Lung microvascular endothelial cell (primary cell): ENCODE measurements around the gene PADI3. TPM values are rescaled to one million over a fixed set of nuclear protein-coding genes. Genes with fewer than 3 reads are reported as not detected.
A peak's percentile ranks its signal among the peaks of the same experiment; 100 is the strongest.

Experiments used
- DNase-seq, 2 donors: peaks; one replicate each; pipeline versions ENCODE4 v3.0.0 to v3.0.0-alpha.2; 2010; ENCODE audit warnings: low read depth in 2 of 2
- total RNA-seq: library from RNA; depleted of rRNA; stranded (reverse); fragments of >200 nt; gene quantifications from 2 replicates; pipeline ENCODE4 v1.2.1, GENCODE V29; 2014

PADI3 gene
- total RNA-seq, 1 donor from 2014 or later, result under 0.01 TPM

DNA sequence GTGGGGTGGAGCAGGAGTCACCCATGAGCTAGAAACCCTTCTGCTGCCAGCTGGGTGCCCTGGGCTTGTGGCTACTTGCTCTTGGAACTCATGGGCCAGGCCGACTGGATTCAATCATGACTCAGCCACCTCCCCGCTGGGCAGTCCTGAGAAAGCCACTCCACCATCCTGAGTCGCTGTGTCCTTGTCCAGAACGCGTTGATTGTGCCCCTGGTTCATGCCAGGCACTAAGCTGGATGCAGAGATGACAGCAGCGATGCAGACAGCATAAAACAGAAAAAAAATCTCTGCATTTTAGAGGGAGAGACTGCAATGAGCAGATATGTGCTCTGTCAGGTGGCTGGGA lies 33.4 kb upstream of the PADI3 start:
- DNase-seq, result peak in 1 of 2 donors; percentile 19

DNA sequence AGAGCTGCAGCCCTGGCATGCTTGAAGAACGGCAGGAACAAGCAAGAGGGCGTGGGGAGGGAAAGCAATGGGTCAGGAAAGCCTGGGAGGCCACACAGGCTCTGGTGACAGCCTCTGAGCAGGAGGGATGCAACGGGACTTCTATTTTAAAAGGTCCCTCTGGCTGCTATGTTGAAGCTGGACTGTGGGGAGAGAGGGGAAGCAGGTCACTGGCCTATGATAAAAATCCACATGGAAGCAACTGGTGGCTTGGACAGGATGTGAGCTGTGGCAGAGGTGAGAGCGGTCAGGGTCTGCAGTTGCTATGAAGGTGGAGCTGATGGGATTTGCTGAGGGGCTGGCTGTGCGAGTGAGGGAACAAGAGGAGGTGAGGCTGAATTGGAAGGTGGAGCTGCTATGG lies 32.8 kb upstream of the PADI3 start:
- peak in 1 of 2 donors; percentile 56 for DNase-seq

DNA sequence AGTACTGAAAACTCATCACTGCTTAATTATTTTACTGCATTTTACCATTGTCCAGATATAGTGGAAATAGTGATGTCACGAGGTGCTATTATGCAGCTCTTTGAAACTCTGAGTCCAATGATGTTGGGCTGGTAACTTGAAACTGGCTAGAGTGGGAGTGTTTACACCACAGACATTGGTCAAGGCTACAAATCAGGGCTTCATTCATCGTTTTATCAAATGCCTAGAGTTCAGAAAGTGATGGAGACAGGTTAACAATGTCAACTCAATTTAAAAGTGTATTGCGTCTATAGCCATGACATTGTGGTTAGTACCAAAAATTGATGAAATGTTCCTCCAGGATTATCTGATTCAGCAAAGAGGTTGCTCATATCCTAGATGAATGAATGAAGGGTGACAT lies 31.3 kb upstream of the PADI3 start:
- DNase-seq, result no peak

DNA sequence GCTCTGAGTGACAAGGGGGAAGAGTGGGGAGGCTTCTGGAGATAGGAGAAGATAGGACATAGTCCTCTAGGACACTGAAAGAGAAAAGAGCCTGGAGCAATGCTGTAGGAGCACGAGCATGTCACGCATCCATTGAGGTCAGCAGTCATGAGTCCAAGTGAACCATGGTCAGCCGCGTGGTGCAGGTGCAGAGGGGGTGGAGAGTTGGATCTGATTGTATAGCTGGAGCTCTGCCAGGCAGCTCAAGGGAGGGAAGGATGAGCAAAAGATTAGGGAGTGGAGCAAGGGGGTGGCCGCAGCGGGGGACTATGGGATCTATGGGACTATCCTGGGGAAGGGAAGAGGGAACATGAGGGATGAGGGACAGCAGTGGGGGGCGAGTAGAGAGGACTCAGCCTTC lies 30.0 kb upstream of the PADI3 start:
- DNase-seq, result no peak

DNA sequence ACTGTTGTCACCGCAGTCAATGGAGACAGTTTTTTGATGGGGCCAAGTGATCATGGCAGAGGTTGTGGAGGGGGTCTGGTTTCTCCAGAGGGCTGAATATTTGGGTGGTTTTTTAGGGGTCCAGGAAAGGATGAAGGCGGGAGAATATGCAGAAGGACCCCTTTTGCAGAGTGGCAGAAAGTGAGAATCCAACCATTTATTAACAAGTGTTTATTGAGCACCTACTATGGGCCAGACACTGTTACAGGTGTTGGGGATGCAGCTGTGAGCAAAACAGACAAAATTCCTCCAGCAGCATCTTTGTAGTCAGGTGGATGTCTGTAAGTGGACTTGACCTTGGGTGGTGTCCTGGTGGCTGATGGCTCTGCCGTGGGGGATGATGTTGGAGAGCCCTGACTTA lies 28.6 kb upstream of the PADI3 start:
- no peak for DNase-seq

DNA sequence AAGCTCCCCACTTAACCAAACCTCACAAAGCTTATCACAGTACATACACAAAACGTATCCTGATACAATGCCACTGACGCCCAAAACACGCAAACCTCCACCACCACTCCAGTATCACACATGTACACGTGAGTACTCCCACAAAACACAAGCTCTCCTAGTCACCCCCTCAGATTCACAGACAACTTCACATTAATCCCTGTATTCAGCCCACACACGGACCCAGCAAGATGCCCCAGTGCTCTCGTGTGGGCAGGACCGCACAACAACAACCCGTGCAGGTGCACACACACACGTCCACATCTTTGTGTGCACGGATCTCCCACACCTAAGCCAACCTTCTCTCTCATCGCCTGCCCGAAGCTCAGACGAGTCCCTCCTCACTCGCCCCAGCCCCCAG lies 26.3 kb upstream of the PADI3 start:
- DNase-seq, result no peak

DNA sequence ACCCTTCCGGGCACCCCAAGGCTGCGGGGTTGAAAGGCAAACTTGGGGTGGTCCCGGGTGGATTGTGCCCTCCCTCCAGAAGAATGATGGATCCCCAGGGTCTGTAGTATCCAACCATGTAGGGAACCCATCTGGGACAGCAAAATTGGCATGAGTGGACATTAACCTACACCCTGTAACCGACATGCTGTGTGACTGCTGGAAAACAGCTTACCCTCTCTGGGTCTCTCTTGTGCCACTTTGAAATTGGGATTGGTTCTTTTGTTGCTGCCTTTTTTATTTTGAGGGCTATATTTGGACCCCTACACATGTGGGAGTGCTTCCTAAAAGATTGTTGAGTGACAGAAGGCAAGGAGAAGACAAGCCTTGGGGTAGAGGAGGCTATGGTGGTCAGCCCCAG lies 24.5 kb upstream of the PADI3 start:
- DNase-seq, result no peak

DNA sequence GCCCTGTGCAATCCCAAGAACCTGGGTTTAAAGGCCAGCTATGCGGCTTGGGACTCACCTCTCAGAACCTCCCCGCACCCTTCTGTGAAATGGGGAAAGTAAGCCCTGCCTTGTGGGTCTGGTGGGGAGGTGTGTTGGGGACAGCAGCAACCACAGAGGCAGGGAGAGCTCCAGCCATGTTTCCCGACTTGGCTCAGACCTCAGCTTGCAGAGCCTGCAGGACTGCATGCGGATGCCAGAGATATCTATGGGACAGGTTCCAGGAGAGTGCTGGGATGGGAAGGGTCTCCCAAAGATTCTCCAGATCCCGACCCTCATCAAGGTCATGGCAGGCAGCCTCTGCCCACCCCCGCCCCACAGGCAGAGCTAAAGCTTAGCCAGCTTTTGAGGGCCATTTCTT lies 23.8 kb upstream of the PADI3 start:
- DNase-seq, result no peak

DNA sequence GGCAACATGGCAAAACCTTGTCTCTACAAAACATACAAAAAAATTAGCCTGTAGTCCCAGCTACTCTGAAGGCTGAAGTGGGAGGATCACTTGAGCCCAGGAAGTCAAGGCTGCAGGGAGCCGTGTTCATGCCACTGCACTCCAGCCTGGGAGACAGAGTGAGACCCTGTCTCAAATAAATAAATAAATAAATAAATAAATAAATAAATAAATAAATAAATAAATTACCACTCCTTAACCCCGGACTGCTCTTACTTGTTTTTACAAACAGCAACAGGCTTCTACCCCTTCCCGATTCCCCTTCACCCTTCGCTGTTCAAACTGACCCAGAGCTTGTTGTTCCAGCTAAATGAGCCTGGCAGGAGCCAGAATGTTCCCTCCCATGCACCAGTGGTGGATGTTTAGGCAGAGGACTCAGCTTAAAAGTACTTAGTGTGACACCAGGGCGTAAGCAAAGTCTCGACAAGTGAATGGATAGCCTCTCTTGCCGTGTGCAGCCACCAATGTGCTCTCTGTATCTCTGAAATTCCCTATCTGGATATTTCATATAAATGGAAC lies 21.5 kb upstream of the PADI3 start:
- DNase-seq, result no peak

DNA sequence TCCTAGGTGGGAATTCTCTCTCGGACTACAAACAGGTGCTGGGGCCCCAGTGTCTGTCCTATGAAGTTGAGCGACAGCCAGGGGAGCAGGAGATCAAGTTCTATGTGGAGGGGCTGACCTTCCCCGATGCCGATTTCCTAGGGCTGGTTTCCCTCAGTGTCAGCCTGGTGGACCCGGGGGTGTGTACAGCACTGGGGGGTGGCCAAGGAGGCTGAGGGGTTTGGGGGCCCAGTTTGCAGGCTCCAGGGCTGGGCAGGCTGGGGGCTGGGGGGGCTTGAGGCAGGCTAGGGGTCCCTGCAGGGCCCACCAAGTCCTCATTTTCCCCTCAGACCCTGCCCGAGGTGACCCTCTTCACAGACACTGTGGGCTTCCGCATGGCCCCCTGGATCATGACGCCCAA lies 20.3 kb upstream of the PADI3 start:
- no peak for DNase-seq

DNA sequence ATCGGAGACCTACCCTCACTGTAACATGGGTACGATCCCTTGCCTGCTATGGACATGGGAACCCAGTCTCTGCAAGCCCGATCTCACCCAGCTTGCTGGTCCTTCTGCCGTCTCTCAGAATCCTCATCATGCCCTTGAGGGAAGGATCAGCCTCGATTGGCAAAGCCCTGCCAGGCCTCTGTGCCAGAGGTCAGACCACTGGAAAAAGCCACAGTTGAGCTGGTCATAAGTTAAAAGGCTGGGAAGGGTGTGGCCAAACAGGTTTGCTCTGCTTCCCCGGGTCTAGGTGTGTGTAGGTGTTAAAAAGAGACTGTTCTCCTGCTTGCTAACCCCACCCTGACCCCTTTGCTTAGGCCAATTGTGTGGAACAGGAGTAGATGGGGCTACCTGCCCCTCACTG lies 19.5 kb upstream of the PADI3 start:
- no peak for DNase-seq

DNA sequence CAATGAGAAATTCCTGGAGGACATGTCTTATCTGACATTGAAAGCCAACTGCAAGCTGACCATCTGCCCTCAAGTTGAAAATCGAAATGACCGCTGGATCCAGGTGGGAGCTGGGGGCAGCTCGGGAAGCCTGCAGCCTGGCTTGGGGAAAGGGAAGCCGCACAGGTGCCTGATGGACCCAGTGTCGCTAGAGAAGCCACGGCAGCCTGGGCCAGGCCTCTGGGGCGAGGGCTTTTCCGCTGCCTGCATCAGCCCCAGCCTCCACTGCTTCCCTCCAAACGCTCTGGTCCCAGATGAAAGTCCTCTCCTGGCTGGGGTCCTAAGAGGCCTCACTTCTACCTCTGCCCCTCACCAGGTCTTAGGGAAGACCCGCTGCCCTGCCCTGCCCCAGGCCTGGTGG lies 18.8 kb upstream of the PADI3 start:
- DNase-seq, result no peak

DNA sequence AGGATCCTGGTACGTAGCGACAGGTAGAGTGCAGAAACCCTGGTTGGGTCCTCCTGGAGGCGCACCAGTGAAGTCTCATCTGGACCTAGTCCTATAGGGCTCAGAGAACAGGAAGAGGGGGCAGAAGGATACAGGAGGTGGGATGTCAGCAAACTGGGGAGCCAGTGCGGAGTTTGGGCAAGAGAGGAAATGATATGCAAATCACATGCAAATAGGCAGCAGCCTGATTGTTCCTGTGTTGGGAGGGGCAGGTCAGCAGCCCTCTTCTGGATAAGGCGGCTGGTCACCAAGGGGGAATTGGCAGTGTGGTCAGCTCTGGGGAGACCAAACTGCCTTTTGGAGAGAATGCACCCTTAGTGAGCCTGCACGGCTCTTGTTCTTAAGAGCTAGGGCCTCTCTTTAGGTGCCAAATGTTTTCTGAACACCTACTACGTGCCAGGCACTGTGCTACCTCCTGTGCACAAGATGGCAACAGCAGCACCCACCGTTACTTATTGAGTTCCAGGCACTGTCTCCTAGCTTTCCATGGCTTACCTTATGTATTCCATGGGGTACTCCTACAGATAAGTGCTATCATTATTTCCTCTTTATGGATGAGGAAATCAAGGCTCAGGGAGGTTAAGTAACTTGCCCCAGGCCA lies 18.1 kb upstream of the PADI3 start:
- DNase-seq, result no peak

DNA sequence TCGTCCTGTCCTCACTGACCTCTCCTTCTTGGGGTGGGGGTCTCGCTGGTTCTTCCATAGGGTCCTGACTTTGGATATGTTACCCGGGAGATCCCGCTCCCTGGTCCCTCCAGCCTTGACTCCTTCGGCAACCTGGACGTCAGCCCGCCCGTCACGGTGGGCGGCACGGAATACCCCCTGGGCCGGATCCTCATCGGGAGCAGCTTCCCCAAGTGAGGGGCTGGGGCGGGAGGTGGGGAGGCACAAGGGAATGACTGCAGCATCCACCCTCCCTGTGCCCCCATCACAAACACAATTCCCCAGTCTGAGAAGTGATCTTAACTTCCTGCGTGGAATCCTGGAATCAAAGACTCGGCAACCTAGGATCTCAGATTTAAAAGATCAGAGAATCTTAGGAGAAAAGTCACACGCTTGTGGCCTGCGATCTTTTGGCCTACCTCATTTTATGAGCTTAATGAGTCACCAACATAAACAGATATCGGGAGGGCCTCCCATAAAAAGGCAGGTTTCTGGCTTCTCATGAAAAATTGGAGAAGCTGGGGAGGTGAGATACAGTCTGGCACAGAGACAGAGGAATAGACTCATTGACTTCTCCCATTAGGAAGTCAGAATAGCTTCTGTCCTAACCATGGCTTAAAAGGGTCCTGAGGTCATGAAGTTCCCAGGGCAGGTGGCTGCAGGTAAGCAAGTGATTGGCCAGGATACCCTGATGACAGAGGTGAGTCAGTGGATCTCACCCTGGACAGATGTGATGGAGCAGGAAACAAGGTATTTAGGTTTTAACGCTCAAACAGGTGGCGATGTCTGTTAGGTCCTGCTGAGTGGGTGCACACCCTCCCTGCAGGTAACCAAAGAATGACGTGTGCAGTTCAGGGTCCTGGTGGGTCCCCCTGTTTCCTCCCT lies 15.9 kb upstream of the PADI3 start:
- peak; percentile 20 to 65 for DNase-seq

DNA sequence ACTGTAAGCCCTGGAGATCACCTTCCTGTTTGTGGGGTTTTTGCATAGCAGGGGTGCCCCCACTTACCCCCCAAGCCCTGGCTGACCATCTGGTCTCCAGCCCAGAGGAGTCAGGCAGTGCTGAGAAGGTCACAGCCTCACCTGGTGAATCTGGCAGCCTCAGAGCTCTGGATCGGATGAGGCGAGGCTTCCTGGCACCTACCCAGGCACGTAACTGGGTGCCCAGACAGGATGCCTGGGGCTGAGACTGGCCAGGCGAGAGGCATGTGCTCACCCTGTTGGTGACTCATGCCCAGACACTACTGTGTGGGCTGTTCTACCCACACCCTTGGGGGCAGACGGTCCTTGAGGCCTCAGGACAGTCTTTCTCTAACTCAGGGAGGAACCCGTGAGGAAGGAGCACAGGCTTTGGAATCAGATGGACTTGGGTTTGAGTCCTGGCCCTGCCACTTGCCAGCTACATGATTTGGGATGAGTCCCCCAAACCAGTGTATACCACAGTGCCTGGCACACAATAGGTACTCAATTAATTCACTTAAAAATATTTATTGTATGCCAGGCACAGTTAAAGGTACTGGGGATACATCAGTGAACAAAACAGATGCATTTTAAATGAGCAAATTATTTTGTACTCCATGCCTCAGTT lies 15.1 kb upstream of the PADI3 start:
- DNase-seq, result peak; percentile 74 to 93

DNA sequence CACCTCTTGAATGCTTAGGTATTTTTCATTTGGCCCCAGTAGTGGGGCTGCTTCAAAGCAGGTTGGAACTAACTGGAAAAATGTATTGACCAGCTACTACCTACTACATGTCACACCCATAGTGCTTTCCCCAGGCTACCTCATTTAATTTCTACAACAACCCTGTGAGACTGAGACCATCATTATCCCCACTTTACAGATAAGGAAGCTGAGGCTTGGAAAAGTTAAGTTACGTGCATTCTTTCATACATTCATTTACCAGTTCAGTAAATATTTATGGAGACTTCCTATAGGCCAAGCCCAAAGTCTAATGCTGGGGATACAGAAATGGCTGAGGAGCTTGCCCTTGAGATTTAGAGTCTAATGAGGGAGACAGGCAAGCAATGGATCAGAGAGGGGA lies 14.5 kb upstream of the PADI3 start:
- no peak for DNase-seq

DNA sequence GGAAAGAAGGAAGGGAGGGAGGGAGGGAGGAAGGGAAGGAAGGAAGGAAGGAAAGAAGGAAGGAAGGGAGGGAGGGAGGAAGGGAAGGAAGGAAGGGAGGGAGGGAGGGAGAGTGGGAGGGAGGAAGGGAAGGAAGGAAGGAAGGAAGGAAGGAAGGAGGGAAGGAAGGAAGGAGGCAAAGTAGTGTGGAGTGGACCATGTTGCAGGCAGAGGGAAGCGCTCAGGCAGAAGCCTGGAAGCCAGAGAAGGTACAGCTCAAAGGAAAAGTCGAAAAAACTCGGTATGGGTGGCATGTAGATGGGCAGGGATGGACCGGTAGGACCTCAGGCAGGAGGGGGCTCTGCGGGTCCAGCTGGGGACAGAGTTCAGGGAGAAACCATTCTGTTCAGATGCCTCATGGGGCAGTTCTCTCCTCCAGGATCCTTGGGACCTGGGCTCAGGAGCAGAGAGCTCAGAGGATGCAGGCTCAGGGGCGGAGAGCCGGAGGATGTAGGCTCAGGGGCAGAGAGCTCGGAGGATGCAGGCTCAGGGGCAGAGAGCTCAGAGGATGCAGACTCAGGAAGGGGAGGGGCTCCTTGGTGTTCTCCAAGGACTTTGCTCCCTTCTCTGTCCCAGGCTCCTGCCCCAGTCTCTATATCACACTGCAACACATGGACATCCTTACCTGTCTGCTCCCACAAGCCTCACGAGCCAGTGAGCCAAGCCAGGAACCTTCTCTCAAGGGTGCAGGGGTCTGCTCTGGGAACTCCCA lies 13.6 kb upstream of the PADI3 start:
- no peak for DNase-seq

DNA sequence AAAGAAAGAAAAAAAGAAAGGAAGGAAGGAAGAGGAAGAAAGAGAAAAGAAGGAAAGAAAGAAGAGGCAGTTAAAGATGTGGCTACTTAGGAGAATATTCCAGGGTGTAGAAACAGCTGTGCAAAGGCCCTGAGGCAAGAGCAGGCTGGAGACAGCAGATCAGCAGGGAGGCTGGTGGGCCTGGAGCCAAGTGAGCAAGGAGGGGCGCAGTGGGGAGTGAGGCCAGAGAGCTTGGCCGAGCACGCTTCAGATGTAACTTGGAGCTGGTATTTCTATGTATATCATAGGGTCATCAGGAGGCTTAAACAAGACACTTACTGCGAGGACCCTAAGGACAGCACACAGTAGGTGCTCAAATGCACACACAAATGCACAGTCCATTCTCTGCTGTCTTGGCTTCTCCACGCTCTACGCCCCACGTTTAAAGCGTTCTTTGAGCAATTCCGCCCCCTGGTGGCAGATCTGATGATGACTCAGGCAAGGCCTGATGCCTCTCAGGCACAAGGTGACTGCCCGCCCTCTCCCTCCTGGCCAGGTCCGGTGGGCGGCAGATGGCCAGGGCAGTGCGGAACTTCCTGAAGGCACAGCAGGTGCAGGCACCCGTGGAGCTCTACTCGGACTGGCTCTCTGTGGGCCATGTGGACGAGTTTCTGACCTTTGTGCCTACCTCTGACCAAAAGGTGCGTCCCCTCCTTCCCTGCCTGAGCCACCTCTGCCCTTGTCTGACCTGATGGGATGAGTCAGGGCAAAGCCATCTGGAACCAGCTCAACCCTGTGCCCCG lies 11.9 kb upstream of the PADI3 start:
- DNase-seq, result peak; percentile 83 to 87

DNA sequence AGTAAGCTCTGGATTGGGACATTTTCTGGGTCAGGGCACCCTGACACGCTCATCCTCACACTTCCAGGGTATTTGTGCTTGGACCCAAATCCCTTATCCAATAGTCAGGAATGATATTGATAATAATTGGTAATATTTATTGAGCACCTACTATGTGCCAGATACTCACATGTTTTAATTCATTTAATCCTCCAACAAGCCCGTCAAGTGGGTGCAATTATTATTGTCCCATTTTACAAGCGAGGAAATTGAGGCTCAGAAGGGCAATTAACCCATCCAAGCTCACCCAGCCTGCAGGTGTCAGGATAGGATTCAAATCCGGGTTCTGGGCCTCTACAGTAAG lies 11.4 kb upstream of the PADI3 start:
- DNase-seq, result no peak

DNA sequence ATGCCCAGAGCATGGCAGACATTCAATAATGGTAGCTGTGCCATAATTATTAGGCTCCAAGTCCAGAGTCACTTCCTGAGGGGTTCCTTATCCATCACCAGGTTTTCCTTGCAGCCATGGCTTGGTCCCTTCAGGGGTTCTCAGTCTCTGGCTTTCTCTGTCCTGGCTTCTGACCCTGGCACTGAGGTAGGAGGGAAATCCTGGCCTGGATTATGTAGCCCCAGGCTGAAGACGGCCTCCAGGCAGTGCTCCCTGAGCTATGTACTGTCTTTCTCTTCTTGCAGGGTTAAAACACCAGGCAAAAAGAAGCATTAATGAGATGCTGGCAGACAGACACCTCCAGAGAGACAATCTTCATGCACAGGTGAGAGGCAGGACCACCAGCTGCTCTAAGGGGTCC lies 9.5 kb upstream of the PADI3 start:
- peak; percentile 82 to 95 for DNase-seq
